ENCODE measurements around the gene ADAMTS2.

Gene ADAMTS2

DNA sequence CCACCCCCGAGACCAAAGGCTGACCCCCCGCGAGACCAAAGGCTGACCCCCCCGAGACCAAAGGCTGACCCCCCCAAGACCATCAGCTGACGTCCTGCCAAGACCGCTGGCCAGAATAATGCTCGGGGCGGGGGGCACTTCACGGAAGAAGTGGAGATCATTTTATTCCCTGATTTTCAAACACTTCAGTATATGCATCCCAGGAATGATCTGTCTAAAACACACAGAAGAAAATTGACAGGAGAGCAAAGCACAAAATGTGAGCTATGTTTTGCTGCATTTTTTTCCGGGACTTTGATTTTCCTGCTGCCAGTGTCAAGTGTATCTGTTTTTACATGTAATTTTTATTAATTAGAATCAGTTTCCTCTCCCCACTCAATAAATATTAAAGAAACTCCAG, 67.1 kb downstream of the ADAMTS2 start:
- Histone ChIP-seq H3K4me3 (no peak overlapping the region), H3K9me3 (ENCODE audit: low read depth, low read length) (no peaks in the 10 kb centered on the region), H3K9ac (ENCODE audit: insufficient read length) (no peak overlapping the region), H3K36me3 (ENCODE audit: insufficient read depth, low read length) (no peaks in the 10 kb centered on the region), H3K27ac (no peak overlapping the region)
- TF ChIP-seq EZH2 (IDR thresholded peaks at IDR 0.05) (no peak), POLR2AphosphoS5 (IDR thresholded peaks at IDR 0.05; ENCODE audit: borderline replicate concordance, low read depth, low read length) (no peak), FOXP2 (optimal IDR thresholded peaks at IDR 0.05; ENCODE audit: control extremely low read depth, extremely low read length, insufficient read depth) (no peak)
- DNase-seq (ENCODE audit: low read depth, low spot score) = no peak

DNA sequence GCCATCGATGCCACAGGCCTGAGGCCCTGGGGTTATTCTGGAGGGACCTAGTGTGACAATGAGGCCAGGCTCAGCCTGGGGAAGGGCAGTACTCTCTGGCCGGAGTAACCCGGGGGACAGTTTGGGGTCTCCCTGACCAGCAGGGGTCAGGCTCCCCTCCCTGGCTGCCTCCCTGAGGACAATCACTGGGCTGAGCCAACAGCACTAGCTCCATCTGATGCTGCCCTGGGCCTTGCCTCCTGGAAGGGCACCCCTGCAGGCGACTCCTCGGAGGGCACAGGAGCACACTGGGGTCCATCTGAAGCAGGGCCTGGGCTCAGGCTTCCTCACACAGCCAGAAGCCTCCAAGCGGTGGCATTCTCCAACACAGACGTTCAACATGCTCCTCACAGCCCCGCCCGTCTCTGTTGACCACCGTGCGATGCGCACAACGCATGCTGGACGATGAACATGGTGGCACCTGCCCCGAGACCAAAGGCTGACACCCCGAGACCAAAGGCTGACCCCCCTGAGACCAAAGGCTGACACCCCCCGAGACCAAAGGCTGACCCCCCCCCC, 68.3 kb downstream of the ADAMTS2 start:
- Histone ChIP-seq H3K9me3 (ENCODE audit: low read depth, low read length) (no peaks in the 10 kb centered on the region), H3K9ac (ENCODE audit: insufficient read length) (no peak overlapping the region), H3K27ac (no peak overlapping the region), H3K4me3 (no peak overlapping the region), H3K36me3 (ENCODE audit: insufficient read depth, low read length) (no peaks in the 10 kb centered on the region)
- no peak for DNase-seq (ENCODE audit: low read depth, low spot score)
- TF ChIP-seq FOXP2 (optimal IDR thresholded peaks at IDR 0.05; ENCODE audit: control extremely low read depth, extremely low read length, insufficient read depth) (no peak), EZH2 (IDR thresholded peaks at IDR 0.05) (no peak), POLR2AphosphoS5 (IDR thresholded peaks at IDR 0.05; ENCODE audit: borderline replicate concordance, low read depth, low read length) (no peak)

DNA sequence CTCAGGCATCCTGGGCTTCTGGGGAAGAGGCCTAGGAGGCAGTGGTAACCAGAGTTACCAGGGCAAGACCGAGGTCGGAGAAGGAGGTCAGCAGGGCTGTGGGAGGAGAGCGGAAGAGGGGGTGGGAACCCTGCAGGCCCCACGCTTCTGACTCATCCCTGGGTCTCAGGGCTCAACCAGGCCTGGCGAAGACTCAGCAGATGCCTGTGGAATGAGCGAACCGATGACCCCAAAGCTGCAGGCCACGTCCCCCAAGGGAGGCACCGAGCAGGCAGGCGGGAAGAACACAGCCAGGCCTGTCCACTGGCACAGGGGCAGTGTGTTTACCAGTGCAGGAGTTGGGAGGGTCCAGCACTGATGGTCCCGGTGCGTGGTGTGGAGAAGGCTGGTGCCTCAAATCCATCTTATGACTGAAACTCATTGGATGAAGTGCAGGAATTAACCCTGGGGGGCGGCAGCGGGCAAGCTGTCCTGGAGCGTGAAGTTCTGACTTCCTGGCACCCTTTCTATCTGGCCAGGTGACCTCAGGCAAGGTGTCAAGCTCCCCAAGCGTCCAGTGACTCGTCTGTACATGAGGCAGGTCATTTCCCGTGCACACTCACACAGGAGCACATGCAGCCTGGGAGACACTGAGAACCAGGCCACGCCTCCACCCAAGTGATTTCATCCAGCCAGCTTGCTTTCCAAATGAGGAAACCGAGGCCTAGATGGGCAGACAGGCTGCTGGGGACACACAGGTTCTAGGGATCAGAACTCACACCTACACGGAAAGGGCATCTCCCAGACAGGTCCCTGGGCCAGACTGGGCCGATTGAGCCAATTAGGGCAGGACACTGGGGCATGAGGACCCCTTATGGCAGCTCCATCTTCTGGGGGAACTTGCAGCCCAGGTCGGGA, 69.1 kb downstream of the ADAMTS2 start:
- H3K27ac ChIP-seq = no peak overlapping the region
- H3K4me3 ChIP-seq = no peak overlapping the region
- DNase-seq (ENCODE audit: low read depth, low spot score) = no peak
- no peaks in the 10 kb centered on the region for H3K36me3 ChIP-seq (ENCODE audit: insufficient read depth, low read length)
- TF ChIP-seq POLR2AphosphoS5 (IDR thresholded peaks at IDR 0.05; ENCODE audit: borderline replicate concordance, low read depth, low read length) = no peak
- TF ChIP-seq EZH2 (IDR thresholded peaks at IDR 0.05) = no peak
- TF ChIP-seq FOXP2 (optimal IDR thresholded peaks at IDR 0.05; ENCODE audit: control extremely low read depth, extremely low read length, insufficient read depth) = no peak
- H3K9ac ChIP-seq (ENCODE audit: insufficient read length) = no peak overlapping the region
- no peaks in the 10 kb centered on the region for H3K9me3 ChIP-seq (ENCODE audit: low read depth, low read length)

DNA sequence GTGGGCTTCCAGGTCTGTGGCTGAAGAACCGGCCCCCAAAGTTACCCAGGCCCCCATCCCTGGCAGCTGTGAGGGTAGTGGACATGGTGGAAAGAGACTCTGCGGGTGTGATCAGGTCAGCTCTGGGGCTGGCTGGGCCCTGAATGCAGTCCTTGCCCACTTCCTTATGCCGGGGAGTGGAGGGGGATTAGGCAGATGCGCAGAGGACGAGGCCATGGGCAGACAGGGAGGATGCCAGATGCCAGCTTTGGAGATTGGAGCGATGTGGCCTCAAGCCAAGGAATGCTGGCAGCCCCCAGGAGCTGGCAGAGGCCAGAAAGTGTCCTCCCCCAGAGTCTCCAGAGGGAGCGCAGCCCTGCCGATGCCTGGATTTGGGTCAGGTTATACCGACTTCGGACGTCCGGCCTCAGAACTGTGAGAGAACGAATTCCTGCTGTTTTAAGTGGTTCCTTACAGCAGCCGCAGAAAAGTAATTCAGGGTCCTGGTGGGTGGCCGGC, 69.8 kb downstream of the ADAMTS2 start:
- TF ChIP-seq FOXP2 (optimal IDR thresholded peaks at IDR 0.05; ENCODE audit: control extremely low read depth, extremely low read length, insufficient read depth) (no peak), POLR2AphosphoS5 (IDR thresholded peaks at IDR 0.05; ENCODE audit: borderline replicate concordance, low read depth, low read length) (no peak), EZH2 (IDR thresholded peaks at IDR 0.05) (no peak)
- H3K36me3 ChIP-seq (ENCODE audit: insufficient read depth, low read length) = no peaks in the 10 kb centered on the region
- H3K9ac ChIP-seq (ENCODE audit: insufficient read length) = no peak overlapping the region
- no peak overlapping the region for H3K27ac ChIP-seq
- no peak for DNase-seq (ENCODE audit: low read depth, low spot score)
- H3K9me3 ChIP-seq (ENCODE audit: low read depth, low read length) = no peaks in the 10 kb centered on the region
- no peak overlapping the region for H3K4me3 ChIP-seq

DNA sequence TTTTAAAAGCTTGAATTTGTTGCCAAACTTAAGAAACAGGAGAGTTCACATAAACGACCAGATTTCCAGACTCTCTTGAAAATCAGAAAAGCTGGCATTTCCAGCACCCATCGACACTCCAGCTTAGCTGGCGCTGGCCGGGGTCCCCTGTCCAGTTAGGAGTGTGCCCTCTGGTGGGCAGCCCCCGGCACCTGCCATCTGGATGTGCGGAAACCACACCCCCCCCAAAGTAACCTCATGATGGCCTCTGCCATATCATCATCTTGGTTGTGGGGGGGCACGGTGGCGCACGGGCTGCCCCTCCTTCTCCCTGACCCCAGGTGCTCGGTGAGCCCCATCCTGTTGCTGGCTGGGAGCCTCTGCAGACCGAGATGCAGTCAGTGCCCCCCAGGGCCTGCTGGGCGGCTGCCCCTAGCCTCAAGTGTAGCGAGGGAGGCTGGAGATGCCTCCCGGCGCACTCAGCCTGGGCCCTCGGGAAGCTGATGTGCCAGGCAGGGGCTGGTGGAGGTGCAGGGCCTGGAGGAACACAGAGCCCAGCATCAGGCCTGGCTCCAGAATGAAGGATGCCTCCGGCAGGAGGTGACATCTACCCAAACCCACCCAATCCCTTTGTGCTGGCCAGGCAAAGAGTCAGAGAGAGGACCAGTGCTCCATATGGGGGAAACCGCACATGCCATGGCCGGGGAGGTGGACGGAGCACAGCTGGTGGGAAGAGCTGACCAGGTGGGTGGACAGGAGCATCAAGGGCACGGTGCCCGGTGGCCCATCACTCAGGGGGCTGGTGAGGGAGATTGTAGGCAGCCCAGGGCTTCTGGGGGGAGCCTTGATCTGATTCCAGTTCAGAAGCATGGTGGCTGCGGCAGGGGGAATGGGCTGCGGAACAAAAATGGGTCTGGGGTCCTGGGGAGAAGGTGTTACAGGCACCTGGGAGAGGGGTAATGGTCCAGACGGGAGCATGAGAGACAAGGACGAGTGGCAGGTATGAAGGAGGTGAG, 70.6 kb downstream of the ADAMTS2 start:
- Histone ChIP-seq H3K9me3 (ENCODE audit: low read depth, low read length) (no peaks in the 10 kb centered on the region), H3K4me3 (no peak overlapping the region), H3K36me3 (ENCODE audit: insufficient read depth, low read length) (no peaks in the 10 kb centered on the region), H3K27ac (no peak overlapping the region), H3K9ac (ENCODE audit: insufficient read length) (no peak overlapping the region)
- TF ChIP-seq FOXP2 (optimal IDR thresholded peaks at IDR 0.05; ENCODE audit: control extremely low read depth, extremely low read length, insufficient read depth) (no peak), POLR2AphosphoS5 (IDR thresholded peaks at IDR 0.05; ENCODE audit: borderline replicate concordance, low read depth, low read length) (no peak), EZH2 (IDR thresholded peaks at IDR 0.05) (no peak)
- no peak for DNase-seq (ENCODE audit: low read depth, low spot score)

DNA sequence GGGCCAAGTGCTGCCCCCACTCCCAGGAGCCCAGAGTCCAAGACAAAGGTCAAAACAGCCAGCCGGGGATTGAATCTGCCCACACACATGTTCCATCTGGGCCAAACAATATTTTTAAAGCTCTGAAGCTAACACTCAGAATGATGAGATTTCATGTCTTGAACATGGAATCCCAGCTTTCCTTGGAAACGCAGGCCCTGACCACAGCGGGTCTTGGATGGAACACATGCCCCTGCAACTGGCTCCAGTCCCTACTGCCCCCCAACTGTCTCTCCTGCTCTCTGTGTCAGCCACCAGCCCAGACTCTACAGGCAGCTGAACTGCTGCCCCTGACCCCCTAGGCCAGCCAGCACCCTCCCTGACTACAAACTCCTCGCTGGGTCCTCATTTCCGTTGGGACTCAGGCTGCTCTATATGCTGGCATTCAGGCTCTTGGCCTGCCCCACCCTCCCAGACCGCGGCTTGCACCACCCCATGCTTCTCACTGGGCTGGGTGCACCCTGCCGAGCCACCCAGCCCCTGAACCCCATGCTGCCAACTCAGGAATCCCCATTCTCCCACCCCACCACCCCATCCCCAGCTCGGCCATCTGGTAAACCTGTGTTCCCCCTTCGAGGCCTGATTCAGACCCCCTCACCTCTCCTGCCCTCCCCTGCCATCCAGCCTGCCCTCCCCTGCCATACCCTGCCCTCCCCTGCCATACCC, 71.7 kb downstream of the ADAMTS2 start:
- Histone ChIP-seq H3K36me3 (ENCODE audit: insufficient read depth, low read length) (no peaks in the 10 kb centered on the region), H3K9me3 (ENCODE audit: low read depth, low read length) (no peaks in the 10 kb centered on the region), H3K27ac (no peak overlapping the region), H3K4me3 (no peak overlapping the region), H3K9ac (ENCODE audit: insufficient read length) (no peak overlapping the region)
- TF ChIP-seq EZH2 (IDR thresholded peaks at IDR 0.05) (no peak), FOXP2 (optimal IDR thresholded peaks at IDR 0.05; ENCODE audit: control extremely low read depth, extremely low read length, insufficient read depth) (no peak), POLR2AphosphoS5 (IDR thresholded peaks at IDR 0.05; ENCODE audit: borderline replicate concordance, low read depth, low read length) (no peak)
- no peak for DNase-seq (ENCODE audit: low read depth, low spot score)

DNA sequence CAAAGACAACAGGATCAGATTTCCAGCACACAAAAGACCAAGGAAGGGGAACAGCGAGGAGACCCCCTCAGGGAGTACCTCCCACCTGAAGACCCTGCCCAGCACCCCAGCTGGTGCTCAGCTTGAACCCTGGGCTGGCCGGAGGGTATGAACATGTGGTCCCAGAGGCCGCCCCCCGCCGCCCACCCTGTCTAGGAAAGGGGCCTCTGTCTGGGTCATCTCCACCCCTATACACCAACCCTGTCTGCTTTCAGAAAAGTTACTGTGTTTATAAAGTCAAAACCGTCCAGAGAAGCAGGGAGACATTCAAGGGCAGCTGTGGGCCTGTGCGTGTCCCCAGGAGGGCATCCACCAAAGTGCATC, 72.2 kb downstream of the ADAMTS2 start:
- TF ChIP-seq EZH2 (IDR thresholded peaks at IDR 0.05) = no peak
- no peak for TF ChIP-seq POLR2AphosphoS5 (IDR thresholded peaks at IDR 0.05; ENCODE audit: borderline replicate concordance, low read depth, low read length)
- no peak for TF ChIP-seq FOXP2 (optimal IDR thresholded peaks at IDR 0.05; ENCODE audit: control extremely low read depth, extremely low read length, insufficient read depth)
- Histone ChIP-seq H3K9ac (ENCODE audit: insufficient read length) (no peak overlapping the region), H3K4me3 (no peak overlapping the region), H3K27ac (no peak overlapping the region), H3K36me3 (ENCODE audit: insufficient read depth, low read length) (no peaks in the 10 kb centered on the region), H3K9me3 (ENCODE audit: low read depth, low read length) (no peaks in the 10 kb centered on the region)
- DNase-seq (ENCODE audit: low read depth, low spot score) = no peak
